NOMO-1 (cell line): ENCODE results near the gene TLL1.

Experiments used
- DNase-seq, 2 experiments: peaks; one replicate each; lab custom pipeline; 2025; ENCODE audit not compliant: unreplicated experiment in 2 of 2; lab: John Stamatoyannopoulos, UW

The TLL1 gene

GRCh38 chr4:165970703-165971420 is 97.8 kb downstream of the TLL1 start:
- DNase-seq: no peak

DNA sequence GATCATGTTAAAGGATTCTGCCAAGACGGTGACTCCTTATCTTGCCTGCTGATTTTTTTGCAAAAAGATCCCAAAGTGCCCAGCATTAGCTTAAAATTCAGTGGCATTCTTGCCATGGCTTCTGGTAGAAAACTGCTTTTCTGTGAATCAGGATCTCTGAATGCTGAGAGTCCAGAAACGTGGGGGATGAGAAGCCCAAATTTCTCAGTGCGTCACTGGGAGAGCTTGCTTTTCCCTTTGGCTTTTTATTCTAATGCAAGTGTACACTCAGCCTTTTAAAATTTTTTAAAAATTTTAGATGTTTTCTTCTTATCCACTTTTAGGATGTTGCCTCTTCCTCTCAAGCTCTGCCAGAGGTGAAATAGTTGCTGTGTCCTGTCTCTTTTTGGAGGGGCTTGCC is 98.4 kb downstream of the TLL1 start:
- DNase-seq: no peak

DNA sequence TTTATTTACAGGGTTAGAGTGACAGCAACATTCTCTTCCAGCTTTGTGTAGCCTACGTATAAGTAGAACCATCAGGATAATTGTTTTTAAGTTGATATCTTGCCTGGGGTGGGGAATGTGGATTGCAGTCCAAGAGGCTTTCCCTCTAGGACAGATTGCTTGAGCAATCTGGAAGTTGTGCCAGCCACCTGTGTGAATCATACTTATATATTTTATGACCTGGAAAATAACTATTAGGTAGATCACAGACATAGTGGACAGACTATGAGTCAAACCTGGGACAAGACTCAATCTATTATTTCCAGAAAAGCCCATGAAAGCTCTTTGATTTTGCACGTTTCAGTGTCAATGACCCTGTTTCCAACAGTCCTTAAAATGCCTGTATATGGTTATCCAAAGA is 98.9 kb downstream of the TLL1 start:
- DNase-seq: no peak

- no peak for DNase-seq
These were observed 99.7 kb downstream of the TLL1 start for GRCh38 chr4:165972747-165973146.

GRCh38 chr4:165982934-165983333 is 109.9 kb downstream of the TLL1 start:
- DNase-seq: no peak

GRCh38 chr4:165986956-165987698 is 114.1 kb downstream of the TLL1 start:
- no peak for DNase-seq

DNA sequence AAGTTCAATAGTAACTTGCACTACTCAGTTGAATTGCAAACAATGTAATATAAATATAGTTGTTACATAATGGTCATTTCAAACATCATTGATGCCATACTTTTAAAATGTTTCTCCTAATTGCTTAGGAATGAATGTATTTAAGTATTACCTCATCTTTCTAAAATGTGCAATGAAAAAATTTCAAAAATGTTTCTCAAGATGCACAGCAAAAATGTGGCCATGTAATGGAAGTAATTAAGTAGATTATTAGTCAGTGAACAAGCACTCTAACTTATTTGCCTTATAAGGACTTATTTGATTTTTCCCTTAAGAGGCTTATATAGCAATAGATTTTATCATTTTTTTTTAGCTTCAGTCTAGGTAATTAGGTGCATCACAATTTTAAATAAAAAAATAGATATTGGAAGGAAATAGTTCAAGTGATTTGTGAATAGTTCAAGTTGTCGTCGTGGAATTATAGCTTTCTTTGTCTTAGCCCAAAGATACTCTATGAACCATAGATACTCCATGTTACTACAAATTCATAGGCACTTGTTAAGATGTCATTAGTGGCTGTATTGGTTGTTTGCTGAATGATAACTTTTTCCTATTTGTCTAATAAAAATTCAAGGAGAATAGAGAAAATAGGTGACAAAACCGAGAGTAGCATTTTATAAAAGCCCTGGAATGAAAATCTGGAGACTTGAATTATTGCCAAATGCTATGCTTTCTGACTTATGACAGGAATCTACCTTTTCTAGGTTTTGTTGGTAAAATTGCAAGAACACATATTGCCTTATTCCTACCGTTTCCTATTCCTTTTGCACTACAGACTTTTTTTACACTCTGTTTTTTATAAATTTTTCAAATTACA is 118.5 kb downstream of the TLL1 start:
- DNase-seq: no peak

GRCh38 chr4:165992283-165992682 is 119.2 kb downstream of the TLL1 start:
- no peak for DNase-seq

DNA sequence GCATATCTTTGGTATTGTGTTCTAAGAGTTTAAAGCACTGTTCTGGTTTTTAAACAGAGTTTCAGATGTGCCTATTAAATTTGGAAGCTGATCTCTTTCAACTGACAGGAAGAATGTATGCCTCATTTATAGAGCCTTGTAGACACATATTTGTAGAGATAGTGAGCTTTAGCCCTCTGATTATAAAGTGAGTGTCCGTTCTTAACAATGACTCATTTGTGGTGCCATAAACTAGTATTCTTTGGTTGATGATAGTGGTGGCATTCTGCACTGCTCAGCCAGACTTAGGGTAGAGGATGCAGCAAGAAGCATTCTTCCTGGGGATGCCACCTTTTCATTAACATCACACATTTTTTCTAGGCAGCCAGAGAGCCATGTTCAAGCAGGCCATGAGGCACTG is 121.7 kb downstream of the TLL1 start:
- DNase-seq: no peak

DNA sequence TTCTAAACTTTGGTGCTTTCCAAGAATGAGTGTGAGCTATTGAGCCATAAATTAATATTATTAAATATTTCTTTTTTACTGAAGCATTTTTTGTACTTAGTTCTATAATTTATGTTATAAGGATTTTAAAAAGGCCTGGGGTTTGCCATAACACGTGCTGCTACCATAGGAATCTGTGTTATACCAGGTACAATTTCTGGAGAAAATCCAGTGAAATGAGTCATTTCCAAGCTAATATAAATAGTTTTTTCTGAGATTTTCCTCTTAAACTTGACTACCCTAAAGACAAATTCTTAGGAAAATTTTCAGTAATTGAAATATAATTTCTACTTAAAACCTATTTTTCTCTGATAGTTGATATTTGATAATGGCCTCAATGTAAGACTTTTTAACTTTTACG is 130.8 kb downstream of the TLL1 start:
- DNase-seq: no peak

- no peak for DNase-seq
These were observed 133.2 kb downstream of the TLL1 start for GRCh38 chr4:166006217-166006616.

DNA sequence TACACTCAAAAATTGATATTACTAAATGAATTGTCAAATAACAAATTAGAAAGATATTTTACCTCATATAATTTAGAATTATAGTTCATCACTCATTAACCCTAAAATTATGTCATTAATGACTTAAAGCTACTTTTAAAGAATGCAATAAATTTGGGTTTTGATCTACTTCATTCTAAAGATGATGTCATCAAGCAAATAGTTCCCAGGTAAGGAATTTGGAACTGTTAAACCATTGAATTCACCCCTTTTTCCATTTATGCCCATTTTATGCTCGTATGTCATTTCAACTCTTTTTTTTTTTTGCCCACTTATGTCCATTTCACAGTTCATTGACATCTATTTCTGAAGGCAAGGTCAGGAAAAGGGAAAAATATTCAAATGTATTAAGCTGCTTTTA is 135.5 kb downstream of the TLL1 start:
- DNase-seq: no peak

DNA sequence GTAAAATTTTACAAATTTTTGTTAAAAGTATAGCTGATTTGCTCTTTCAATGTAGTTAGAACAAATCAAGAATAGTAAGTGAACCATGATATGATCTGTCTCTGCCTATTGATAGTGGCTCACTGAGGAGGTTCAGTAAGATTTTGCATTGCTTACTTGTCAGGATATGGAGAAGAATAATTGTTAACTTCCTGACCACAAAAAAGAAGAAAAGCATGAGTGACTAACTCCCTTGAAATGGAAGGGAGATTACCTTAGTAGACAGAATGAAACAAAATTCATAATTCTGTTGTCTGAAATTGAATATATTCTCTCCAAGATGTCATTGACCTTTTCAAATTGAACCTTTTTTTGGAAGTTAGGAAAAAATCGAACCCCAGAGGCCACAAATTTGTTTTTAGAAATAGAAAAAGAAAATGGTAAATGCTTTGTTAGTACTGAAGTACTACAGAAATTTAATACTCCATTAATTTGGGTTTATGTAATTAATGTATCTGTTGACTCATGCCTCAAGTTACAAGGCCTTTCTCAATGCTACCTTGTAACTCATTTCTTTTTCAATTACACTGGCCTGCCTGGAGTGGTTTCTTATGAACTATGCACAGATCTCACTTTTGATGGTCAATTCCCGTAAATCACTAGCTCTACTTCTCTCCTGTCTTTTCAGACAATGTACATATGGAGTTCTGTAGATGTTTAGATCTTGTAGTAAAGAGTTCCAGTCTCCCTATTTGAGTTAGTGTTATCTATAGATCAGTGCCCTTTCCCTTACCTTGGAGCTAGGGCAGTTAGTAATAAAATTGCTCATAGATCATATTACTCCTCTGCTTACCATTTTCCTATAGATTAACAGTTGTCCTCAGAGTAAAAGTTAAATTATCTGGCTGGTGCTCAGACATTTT is 139.3 kb downstream of the TLL1 start:
- no peak for DNase-seq

GRCh38 chr4:166014411-166014810 is 141.4 kb downstream of the TLL1 start:
- DNase-seq: no peak

DNA sequence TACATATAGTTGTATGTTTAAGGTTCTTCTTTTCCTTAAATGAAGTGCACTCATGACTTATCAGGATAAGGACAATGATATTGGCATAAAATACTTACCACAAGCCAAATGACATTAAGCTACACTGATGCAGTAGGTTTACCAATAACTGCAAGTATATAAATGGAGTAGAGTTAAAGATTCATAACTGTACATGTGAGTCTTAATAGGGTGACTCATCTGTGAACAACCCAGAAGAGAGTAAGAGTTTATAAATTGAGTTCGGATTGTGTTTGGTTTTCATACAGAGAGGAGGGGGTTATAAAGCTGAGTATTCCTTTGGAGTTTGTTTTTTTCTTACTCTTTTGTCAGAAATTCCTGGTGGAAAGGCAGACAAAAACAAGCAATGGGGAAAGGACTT is 144.8 kb downstream of the TLL1 start:
- DNase-seq: no peak

GRCh38 chr4:166019441-166020220 is 146.6 kb downstream of the TLL1 start:
- DNase-seq: no peak

DNA sequence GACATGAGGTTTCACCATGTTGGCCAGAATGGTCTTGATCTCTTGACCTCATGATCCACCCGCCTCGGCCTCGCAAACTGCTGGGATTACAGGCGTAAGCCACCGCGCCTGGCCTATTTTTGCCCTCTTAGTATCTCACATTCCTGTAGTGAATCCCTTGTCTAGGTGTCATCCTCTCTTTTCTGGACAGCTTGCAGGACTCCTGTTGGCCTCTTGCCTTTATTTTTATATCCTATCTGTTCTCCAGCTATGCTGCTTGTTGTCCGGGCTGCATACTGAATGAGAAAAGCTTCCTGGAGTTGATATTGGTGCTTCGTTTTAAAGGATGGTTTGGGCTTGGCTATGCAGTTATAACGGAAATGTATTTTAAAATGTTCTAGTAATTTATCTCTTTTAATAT is 148.6 kb downstream of the TLL1 start:
- DNase-seq: no peak

- no peak for DNase-seq
These were observed 161.9 kb downstream of the TLL1 start for GRCh38 chr4:166034965-166035364.

DNA sequence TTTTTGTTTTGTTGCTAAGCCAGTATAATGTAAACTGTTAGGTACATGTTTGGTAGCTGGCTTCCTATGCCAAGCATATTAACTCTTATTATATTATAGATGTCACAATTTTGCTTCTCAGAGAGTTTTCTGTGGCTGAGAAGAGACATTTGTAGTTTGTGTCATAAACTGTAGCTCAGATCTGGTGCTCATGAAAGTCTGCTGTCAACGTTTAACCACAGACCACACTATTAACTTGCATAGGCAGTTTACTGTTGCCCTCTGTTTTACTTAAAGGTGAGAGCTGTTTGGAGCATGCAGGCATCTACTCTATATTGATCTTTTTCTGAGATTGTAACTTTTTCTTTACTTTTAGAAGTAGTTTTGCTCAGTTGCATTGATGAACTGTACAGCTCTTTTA is 166.8 kb downstream of the TLL1 start:
- DNase-seq: no peak
